Hepatocyte (in vitro differentiated cells): ENCODE measurements around the gene DOCK4.

Experiments
- EZH2phosphoT487 ChIP-seq: fragments of 200-600 bp; sonication (generic); IDR thresholded peaks from one replicate; pipeline ENCODE4 v1.6.1; 2018; ENCODE audit warnings: antibody characterized with exemption, mild to moderate bottlenecking, low read depth, moderate library complexity; ENCODE audit not compliant: unreplicated experiment, severe bottlenecking
- TF ChIP-seq, protein P1 (sequence below): fragments of 200-600 bp; sonication (generic); IDR thresholded peaks from 2 replicates; pipeline ENCODE4 v1.5.1; 2016; ENCODE audit warnings: antibody characterized with exemption, mild to moderate bottlenecking; ENCODE audit not compliant: poor library complexity

DNA sequence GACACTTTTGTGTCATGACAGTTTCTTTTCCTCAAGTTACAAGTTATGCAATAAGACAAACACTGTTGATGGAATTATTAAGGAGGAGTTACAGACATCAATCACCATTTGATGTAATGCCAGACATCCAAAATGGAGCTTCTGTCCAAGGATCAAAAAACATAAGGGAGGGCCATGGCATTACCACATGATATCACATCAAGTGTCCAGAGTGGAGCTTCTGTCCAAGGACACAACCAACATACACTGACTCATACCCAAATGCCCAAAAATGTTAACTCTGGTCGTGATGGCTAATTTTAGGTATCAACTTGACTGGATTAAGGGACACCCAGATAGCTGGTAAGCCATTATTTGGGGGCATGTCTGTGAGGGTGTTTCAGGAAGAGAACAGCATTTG is 140.4 kb downstream of the DOCK4 start:
- TF ChIP-seq, protein P1, sequence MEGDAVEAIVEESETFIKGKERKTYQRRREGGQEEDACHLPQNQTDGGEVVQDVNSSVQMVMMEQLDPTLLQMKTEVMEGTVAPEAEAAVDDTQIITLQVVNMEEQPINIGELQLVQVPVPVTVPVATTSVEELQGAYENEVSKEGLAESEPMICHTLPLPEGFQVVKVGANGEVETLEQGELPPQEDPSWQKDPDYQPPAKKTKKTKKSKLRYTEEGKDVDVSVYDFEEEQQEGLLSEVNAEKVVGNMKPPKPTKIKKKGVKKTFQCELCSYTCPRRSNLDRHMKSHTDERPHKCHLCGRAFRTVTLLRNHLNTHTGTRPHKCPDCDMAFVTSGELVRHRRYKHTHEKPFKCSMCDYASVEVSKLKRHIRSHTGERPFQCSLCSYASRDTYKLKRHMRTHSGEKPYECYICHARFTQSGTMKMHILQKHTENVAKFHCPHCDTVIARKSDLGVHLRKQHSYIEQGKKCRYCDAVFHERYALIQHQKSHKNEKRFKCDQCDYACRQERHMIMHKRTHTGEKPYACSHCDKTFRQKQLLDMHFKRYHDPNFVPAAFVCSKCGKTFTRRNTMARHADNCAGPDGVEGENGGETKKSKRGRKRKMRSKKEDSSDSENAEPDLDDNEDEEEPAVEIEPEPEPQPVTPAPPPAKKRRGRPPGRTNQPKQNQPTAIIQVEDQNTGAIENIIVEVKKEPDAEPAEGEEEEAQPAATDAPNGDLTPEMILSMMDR = no peak
- no peak for TF ChIP-seq EZH2phosphoT487
